OCI-LY7 (cell line): ENCODE results near the gene SERPINE2. TPM values are rescaled to one million over a fixed set of nuclear protein-coding genes. Genes with fewer than 3 reads are reported as not detected.

ENCODE experiments used
- BruUV-seq: library from RNA; stranded (reverse); fragments of 400-500 nt; replicated peaks from 2 replicates; lab custom pipeline; 2021; lab: Mats Ljungman, UMichigan
- CTCF ChIA-PET: fragments of 300-600 bp; sonication (Branson Sonifier 250); formaldehyde crosslinking; loops from one replicate; lab custom pipeline; 2022; ENCODE audit warnings: antibody characterized with exemption; ENCODE audit not compliant: unreplicated experiment; lab: Charles Lee
- POLR2A ChIA-PET: fragments of 300-600 bp; sonication (Branson Sonifier 250); formaldehyde crosslinking; loops from one replicate; lab custom pipeline; 2022; ENCODE audit warnings: antibody characterized with exemption; lab: Charles Lee
- DNase-seq: peaks from one replicate; pipeline ENCODE4 v3.0.0-alpha.2; 2015; ENCODE audit warnings: low spot score
- H2AFZ ChIP-seq: fragments of 200-600 bp; sonication (generic), shearing (Covaris generic); 2 replicates; pipeline ENCODE4 v1.6.1; 2014; ENCODE audit warnings: mild to moderate bottlenecking, antibody characterized with exemption, low read length, moderate library complexity
- H3K27ac ChIP-seq: fragments of 200-600 bp; sonication (generic); 2 replicates; pipeline ENCODE4 v1.5.1; 2014; ENCODE audit warnings: mixed run types, low read depth, mild to moderate bottlenecking, moderate library complexity, low read length, inconsistent platforms; ENCODE audit not compliant: poor library complexity, severe bottlenecking
- H3K36me3 ChIP-seq: fragments of 200-600 bp; sonication (generic); 2 replicates; pipeline ENCODE4 v1.6.1; 2014; ENCODE audit warnings: mild to moderate bottlenecking, antibody characterized with exemption, low read length, moderate library complexity, mixed read lengths; ENCODE audit not compliant: insufficient read depth
- H3K4me1 ChIP-seq: fragments of 200-600 bp; sonication (generic); 2 replicates; pipeline ENCODE4 v1.5.1; 2014; ENCODE audit warnings: mild to moderate bottlenecking, low read length; ENCODE audit not compliant: insufficient read depth, poor library complexity, severe bottlenecking
- H3K4me2 ChIP-seq: fragments of 200-600 bp; sonication (generic); 2 replicates; pipeline ENCODE4 v1.6.1; 2014; ENCODE audit warnings: mild to moderate bottlenecking, low read length
- H3K4me3 ChIP-seq: fragments of 200-600 bp; sonication (generic); 2 replicates; pipeline ENCODE4 v1.5.1; 2014; ENCODE audit warnings: mild to moderate bottlenecking, low read depth, low read length; ENCODE audit not compliant: poor library complexity, severe bottlenecking
- H3K79me2 ChIP-seq: fragments of 200-600 bp; sonication (generic); 2 replicates; pipeline ENCODE4 v1.6.1; 2016; ENCODE audit warnings: low read depth, mild to moderate bottlenecking, low read length, moderate library complexity, mixed read lengths; ENCODE audit not compliant: insufficient read depth
- H3K9me2 ChIP-seq: fragments of 200-600 bp; sonication (generic); 2 replicates; pipeline ENCODE4 v1.6.1; 2016; ENCODE audit warnings: mild to moderate bottlenecking, low read length, mixed read lengths; ENCODE audit not compliant: insufficient read depth
- H3K9me3 ChIP-seq: fragments of 200-600 bp; sonication (generic); 2 replicates; pipeline ENCODE4 v1.6.1; 2014; ENCODE audit warnings: mild to moderate bottlenecking, mixed run types, low read length, mixed read lengths
- H4K20me1 ChIP-seq: fragments of 200-600 bp; sonication (generic); 2 replicates; pipeline ENCODE4 v1.6.1; 2014; ENCODE audit warnings: mild to moderate bottlenecking, antibody characterized with exemption, low read length, moderate library complexity, mixed read lengths; ENCODE audit not compliant: insufficient read depth
- EZH2phosphoT487 ChIP-seq: fragments of 200-600 bp; sonication (generic); IDR thresholded peaks from 2 replicates; pipeline ENCODE4 v1.6.1; 2018; ENCODE audit warnings: low read depth, borderline replicate concordance, mild to moderate bottlenecking, mixed run types, antibody characterized with exemption, low read length, moderate library complexity, mixed read lengths
- intact Hi-C: fragments of 100-400 bp; cut with micrococcal nuclease; formaldehyde crosslinking; loops from one replicate; pipeline ENCODE4 v1.10.0; 2022; ENCODE audit not compliant: unreplicated experiment
- total RNA-seq, 2 experiments: library from RNA; depleted of rRNA in 1 of 2; stranded (reverse); fragments of >200 nt in 1 of 2; shearing (Covaris generic) in 1 of 2; gene quantifications; 2 replicates each; pipeline ENCODE4 v1.2.3, GENCODE V29; 2014 to 2022
- TF ChIP-seq, protein P1 (sequence below): fragments of 200-600 bp; sonication (generic); conservative IDR thresholded peaks from 2 replicates; pipeline ENCODE4 v1.5.1; 2014; ENCODE audit warnings: mild to moderate bottlenecking, antibody characterized with exemption, low read length, moderate library complexity, mixed read lengths

Gene SERPINE2
- total RNA-seq, 2 experiments from 2014 or later: not detected

DNA sequence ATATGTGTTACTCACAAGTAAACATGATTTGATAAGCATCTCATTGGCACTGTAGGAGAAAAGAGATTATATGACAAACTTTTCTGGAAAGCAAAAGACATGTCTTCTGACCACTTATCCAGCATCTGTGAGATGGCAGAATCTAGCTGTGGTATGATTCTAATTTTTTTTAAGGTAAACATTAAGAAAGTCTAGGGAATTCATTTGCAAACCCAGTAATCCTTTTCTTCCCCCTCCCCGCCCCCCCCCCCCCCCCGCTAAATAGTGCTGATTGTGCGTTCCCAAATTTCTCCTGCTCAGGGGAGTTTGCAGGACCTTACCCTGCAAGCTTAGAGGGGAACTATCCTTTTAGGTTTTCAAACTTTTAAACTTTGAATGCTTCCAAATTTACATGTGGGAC is 69.8 kb downstream of the SERPINE2 start:
- BruUV-seq: no TSS peak
- ChIA-PET POLR2A (interaction anchor here (0.7 to 2.4 kb wide), 4 partner anchors 11 to 314 kb away, joined by 3 to 8 read pairs (median 6); no protein-coding TSS in a partner anchor), CTCF (interaction anchor here (1.1 to 1.7 kb wide), 3 partner anchors 8 to 315 kb away, joined by 4 to 6 read pairs (median 5); no protein-coding TSS in a partner anchor)
- Histone ChIP-seq H3K9me3 (no peaks in the 10 kb centered on the region), H3K27ac (no peak overlapping the region), H3K4me3 (no peak overlapping the region), H3K36me3 (peaks cover 60% of the 10 kb centered on the region), H3K9me2 (no peaks in the 10 kb centered on the region), H4K20me1 (no peaks in the 10 kb centered on the region), H3K4me2 (no peak overlapping the region), H3K4me1 (no peaks in the 10 kb centered on the region), H2AFZ (no peak overlapping the region), H3K79me2 (peaks cover 15% of the 10 kb centered on the region; the same call in 1 of the 2 replicates)
- intact Hi-C loops: no loop called here
- TF ChIP-seq, protein P1, sequence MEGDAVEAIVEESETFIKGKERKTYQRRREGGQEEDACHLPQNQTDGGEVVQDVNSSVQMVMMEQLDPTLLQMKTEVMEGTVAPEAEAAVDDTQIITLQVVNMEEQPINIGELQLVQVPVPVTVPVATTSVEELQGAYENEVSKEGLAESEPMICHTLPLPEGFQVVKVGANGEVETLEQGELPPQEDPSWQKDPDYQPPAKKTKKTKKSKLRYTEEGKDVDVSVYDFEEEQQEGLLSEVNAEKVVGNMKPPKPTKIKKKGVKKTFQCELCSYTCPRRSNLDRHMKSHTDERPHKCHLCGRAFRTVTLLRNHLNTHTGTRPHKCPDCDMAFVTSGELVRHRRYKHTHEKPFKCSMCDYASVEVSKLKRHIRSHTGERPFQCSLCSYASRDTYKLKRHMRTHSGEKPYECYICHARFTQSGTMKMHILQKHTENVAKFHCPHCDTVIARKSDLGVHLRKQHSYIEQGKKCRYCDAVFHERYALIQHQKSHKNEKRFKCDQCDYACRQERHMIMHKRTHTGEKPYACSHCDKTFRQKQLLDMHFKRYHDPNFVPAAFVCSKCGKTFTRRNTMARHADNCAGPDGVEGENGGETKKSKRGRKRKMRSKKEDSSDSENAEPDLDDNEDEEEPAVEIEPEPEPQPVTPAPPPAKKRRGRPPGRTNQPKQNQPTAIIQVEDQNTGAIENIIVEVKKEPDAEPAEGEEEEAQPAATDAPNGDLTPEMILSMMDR: no peak
- TF ChIP-seq EZH2phosphoT487: no peak
- DNase-seq: no peak

GRCh38 chr2:223967981-223968380 is 71.1 kb downstream of the SERPINE2 start:
- intact Hi-C loops: no loop called here
- CTCF ChIA-PET: no interaction called here
- Histone ChIP-seq H3K9me2 (no peaks in the 10 kb centered on the region), H3K9me3 (no peaks in the 10 kb centered on the region), H3K4me3 (no peak overlapping the region), H3K27ac (no peak overlapping the region), H3K79me2 (peaks cover 28% of the 10 kb centered on the region), H2AFZ (no peak overlapping the region), H3K4me2 (no peak overlapping the region), H4K20me1 (no peaks in the 10 kb centered on the region), H3K36me3 (peaks cover 73% of the 10 kb centered on the region), H3K4me1 (peaks cover 6% of the 10 kb centered on the region)
- no TSS peak for BruUV-seq
- TF ChIP-seq, protein P1: no peak
- TF ChIP-seq EZH2phosphoT487: no peak
- POLR2A ChIA-PET: interaction anchor here (0.6 to 1.2 kb wide), 4 partner anchors 10 to 903 kb away, joined by 3 to 4 read pairs (median 4); partner anchors contain the start of gene MRPL44
- no peak for DNase-seq

DNA sequence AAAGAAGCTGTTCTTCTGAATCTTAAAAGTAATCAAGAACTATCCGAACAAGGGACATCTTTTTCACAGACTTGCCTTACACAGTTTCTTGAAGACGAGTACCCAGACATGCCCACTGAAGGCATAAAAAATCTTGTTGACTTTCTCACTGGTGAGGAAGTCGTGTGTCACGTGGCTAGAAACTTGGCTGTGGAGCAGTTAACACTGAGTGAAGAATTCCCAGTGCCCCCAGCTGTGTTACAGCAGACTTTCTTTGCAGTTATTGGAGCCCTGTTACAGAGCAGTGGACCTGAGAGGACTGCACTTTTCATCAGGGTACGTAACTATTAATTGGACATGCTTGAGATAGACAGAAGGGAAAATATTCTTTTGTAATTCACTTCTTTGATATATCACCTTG is 79.4 kb downstream of the SERPINE2 start:
- peaks cover 74% of the 10 kb centered on the region for H3K79me2 ChIP-seq
- no peak overlapping the region for H3K27ac ChIP-seq
- H3K4me2 ChIP-seq: peak overlapping the region; percentile 86
- H2AFZ ChIP-seq: no peak overlapping the region
- peaks cover 70% of the 10 kb centered on the region for H3K4me1 ChIP-seq
- H4K20me1 ChIP-seq: peaks cover 41% of the 10 kb centered on the region
- intact Hi-C loops: loop anchor here (5.0 to 10.0 kb wide), 4 partner anchors 67 to 995 kb away; partner anchors contain the start of gene CUL3
- ChIA-PET CTCF (interaction anchor here (0.8 kb wide), 1 partner anchor 33 kb away, joined by 3 read pairs; no protein-coding TSS in a partner anchor), POLR2A (interaction anchor here (0.8 to 2.3 kb wide), 3 partner anchors 24 to 84 kb away, joined by 4 to 5 read pairs (median 5); no protein-coding TSS in a partner anchor)
- no TSS peak for BruUV-seq
- DNase-seq: peak; percentile 35
- H3K4me3 ChIP-seq: peak overlapping the region; percentile 91
- H3K36me3 ChIP-seq: peaks cover 53% of the 10 kb centered on the region
- H3K9me3 ChIP-seq: no peaks in the 10 kb centered on the region
- H3K9me2 ChIP-seq: no peaks in the 10 kb centered on the region
- TF ChIP-seq, protein P1: no peak
- no peak for TF ChIP-seq EZH2phosphoT487
